NCI-H748 (cell line): Measurements from ENCODE around the gene C1orf52.

Source experiments
- DNase-seq: peaks from one replicate; lab custom pipeline; 2025; ENCODE audit not compliant: unreplicated experiment; lab: John Stamatoyannopoulos, UW

Gene C1orf52

DNA sequence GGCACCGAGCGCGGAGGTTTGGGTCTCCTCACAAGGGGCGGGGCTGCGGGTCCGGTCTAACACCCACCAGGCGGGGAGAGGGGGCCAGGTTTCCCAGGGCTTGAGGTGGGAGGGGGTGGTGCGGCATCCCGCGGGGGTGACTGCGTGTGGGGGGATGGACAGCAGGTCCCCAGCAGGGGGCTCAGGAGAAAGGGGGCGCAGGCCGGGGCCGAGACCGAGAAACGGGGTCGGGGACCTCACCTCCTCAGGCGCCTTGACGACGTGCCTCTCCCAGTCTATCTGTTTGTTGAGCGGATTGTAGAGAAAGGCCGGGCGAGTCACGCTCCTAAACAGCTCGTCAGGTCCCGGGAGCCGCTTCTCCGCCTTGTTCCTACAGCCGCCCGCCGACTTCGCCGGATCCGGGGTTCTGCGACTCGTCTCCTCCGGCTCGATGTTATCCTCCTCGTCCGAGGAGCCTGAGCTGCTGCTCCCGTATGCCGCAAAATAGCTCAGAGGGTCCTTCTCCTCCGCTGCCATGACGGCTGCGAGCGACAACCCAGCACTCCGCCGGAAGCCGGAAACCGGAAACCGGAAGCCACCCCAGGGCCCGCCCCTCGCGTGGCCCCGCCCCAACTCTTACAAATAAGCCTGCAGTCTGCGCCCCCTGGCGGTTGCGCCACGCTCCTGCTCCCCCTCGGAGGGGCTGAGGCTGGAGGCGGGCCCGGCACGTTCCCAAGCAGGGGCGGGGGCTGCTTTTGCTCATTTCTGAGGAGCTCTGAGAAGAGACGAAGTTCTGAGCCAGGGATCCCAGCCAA, at the start of gene C1orf52:
Gene C1orf52, minus strand, starts transcription at position 545 of the 794 bp plus-strand sequence. Its CDS starts 29 bp downstream, at position 516.
- DNase-seq: peak; percentile 92

- peak; percentile 30 for DNase-seq
Measured at GRCh38 chr1:85308833-85309350, 49.4 kb upstream of the C1orf52 start.

DNA sequence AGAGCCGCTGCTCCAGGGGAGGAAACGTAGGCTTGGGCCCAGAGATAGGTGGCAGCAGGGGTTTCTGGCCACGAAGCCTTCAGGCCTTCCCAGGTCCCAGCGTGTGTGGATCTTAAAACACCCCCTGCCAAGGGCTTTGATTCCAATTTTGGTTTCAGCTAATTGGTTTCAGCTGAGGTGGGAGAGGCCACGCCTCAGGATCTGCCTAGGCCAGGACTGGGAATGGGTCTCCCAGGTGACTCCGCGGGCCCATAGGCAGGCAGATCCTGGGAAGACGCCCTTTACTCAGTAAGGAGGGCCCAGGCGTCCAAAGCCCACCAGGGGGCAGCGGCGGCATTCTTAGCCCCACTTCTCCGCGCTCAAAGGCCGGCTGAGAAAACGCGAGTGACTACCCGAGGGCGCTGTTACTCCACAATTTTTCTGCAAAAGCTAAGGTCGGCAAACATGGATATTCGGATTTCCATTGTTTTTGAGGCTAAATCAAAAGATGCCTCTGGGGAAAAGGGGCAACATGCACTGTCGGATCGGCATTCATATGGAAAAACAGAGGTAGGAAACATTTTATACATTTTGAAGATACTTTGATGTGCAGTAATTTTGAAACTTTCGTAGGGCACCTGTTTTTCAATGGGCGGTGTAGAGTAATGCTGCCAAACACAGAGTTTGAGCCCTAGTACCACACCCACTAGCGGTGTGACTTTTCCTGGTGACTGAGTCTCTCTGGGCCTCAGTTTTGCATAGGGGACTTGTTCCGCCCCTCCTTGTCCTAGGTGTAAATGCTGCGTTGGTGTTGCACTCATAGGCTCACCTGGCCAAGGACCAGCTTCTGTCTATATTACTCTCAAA, 48.7 kb upstream of the C1orf52 start:
- DNase-seq: peak; percentile 85

DNA sequence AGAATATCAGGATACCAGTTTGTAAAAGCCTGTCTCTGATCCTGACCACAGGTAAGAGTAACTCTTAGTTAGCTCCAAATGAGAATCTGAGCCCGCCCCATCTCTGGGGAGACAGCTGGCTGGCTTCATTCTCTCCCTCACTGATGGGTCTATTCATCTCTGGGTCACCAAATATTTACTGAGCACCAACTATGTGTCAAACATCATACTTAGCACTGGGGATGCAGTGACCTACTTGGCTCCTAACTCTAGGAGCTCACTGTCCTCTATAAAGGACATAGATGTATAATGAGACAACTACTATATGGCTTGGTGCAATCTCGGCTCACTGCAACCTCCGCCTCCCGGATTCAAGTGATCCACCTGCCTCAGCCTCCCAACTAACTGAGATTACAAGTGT, 46.8 kb upstream of the C1orf52 start:
- DNase-seq: no peak

GRCh38 chr1:85303440-85304162, 44.1 kb upstream of the C1orf52 start:
- DNase-seq: no peak

DNA sequence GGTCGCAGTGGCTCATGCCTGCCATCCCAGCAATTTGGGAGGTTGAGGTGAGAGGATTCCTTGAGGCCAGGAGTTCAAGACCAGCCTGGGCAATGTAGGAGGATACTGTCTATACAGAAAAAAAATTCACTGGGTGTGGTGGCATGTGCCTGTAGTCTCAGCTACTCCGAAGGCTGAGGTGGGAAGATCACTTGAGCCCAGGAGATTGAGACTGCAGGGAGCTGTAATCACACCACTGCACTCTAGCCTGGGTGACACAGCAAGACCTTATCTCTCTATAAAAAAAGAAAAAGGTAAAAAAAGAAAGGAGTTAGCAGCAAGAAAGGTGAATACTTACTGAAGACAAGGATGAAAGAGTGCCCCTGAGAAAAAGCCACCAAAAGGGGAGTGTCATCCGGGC, 40.7 kb upstream of the C1orf52 start:
- no peak for DNase-seq

DNA sequence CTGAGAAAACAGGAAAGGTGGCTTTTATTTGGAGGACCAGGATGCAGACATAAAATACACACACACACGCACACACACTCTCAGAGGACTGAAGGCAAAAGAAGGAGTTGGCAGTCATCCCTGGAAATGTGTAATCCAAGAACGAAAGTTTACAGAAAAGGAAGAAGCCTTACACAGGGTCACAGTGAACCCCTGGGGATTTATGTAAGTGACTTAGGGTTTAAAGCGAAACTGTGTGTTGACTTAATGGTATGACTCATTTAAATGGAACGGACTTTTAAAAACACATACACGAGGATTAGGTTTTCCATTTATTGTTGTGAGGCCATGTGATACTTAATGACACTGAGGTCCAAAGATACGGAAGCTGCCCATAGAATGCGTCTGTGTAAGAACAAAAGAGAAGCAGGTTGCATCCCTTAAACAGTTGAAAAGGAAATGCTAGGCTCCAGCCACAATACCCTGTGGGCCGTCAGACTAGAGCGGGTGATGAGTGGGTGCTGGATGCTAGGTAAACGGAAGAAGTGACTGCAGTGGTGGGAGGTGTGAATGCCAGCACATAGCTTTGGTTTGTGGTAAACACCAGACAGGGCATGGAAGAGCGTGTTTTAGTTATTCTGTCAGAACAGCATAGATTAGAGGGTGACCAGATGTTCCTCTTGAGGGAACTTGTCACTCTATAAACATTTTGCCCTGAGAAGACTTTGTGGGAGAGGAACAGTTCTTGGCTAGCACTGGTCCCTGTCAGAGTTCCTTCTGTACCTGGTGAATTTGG, 38.6 kb upstream of the C1orf52 start:
- DNase-seq: peak; percentile 79

DNA sequence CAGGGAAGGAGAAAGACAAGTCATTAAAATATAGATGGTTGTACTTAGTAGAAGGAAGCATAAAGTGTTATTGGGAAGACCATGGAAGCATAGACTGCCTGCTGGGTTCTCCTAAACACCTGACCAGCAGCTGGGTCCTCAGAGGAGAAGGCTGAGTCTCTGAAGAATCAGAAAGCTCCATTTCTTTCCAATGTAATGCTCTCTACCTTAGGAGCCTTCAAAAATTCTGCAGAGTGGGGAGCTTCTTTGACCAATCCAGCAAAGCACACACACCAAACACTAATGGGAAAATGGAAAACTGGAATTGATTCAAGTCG, 38.0 kb upstream of the C1orf52 start:
- DNase-seq: no peak

- no peak for DNase-seq
Measured at GRCh38 chr1:85296980-85297379, 37.5 kb upstream of the C1orf52 start.

GRCh38 chr1:85295654-85296053, 36.2 kb upstream of the C1orf52 start:
- DNase-seq: no peak

DNA sequence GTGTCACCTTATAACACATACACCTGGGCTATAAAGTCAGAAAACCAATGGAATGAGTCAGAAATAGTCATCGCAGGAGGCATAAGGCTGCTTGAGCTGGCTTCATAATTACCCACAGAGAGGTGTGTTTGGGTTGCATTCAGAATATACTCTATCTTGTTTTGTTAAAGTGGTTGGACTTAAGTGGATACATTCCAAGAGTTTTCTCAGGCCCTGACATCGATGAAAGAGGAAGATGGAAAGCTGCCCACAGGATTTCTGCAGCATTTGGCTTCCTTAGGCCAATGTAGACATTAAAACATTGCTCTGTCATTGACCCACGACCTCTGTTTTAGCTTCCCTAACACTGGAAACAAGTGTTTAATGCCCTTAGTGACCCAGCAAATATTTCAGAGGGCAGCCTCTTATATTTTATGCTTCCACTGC, 35.6 kb upstream of the C1orf52 start:
- no peak for DNase-seq

DNA sequence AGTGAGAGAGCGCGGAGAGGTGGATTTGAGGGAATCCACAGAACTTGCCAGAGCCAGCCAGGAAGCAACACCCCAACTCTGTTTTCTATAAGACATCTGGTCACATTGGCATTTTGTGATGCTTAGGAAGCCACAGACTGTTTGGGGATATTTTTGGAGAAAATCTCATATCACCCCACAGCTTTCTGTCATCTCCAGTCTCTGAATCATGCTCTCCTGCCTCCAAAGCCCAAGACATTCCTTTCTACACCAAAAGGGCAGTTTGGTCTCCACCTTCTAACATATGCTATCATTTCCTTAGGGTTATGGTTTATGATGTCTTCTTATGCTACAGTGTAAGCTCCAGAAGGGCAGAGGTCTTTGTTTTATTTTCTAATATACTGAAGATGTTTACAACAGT, 31.4 kb upstream of the C1orf52 start:
- DNase-seq: no peak

GRCh38 chr1:85289848-85290335, 30.4 kb upstream of the C1orf52 start:
- no peak for DNase-seq

DNA sequence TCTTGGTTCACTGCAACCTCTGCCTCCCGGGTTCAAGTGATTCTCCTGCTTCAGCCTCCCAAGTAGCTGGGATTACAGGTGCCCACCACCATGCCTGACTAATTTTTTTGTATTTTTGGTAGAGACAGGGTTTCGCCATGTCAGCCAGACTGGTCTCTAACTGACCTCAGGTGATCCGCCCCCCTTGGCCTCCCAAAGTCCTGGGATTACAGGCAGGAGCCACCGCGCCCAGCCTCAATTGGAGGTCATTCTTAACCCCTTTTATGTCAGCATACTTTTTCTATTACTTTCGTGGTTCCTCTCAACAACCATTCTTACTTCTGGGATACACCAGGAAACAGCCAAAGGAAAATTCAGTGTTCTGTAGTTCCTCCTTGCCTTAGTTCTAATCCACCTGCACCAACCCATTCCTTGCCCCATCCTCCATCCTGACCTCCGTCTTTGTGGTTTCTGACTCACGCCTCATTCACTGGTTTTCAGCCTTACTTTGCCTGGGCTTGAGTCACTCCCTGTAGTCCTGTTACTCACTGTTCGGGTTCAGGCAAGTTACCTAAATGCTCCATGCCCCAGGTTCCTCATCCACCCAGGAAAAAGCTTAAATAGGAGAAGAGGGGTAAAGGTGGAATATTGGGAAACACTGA, 29.9 kb upstream of the C1orf52 start:
- DNase-seq: no peak

DNA sequence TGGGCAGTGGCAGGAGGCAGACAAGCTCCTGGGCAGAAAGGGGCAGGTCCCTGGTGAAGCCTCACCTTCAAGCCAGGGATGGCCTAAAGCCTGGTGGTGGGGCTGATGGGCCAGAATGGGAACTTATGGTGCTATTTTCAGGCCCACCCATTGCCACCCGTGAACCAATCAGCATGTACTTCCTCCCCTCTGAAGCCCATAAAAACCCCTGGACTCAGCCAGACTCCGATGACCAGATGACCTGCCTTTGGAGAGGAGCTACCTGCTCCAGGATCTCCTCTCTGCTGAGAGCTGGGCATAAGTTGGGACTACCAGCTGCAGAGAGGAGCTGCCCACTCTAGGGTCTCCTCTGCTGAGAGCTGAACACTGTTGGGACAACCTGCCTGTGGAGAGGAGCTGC, 24.7 kb upstream of the C1orf52 start:
- DNase-seq: no peak

DNA sequence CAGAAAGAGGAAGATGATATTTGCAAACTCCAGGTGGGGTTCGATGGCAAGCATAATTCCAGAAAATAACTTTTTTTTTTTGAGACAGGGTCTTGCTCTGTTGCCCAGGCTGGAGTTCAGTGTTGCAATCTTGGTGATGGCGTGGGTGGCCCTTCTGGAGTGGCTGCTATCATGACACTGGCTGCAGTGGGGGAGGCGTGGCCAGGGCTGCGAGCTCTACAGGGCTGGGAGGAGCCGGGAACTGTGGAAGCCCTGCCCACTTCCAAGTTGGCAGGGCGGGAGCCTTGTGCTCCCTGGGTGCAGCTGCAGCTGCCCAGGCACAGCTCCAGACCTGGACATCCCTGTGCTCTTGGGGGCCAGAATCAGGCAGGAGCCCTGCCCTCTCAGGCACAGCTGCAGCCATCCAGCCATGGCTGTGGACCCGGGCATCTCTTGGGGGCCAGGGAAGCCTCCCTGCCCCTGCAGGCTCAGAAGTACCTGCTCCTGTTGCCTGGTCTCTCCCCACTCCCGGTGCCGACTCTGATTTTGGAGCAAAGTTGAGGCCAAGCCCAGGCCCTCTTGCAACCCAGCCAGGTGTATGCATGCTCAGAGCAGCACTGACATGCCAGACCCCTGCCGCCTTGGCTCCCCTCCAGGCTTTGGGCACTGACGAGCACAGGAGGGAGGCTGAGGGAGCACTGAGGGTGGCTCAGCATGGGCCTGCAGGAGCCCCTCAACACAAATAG, 24.2 kb upstream of the C1orf52 start:
- peak; percentile 46 for DNase-seq

GRCh38 chr1:85282424-85282823, 23.0 kb upstream of the C1orf52 start:
- no peak for DNase-seq

- no peak for DNase-seq
Measured at GRCh38 chr1:85280636-85281035, 21.2 kb upstream of the C1orf52 start.

GRCh38 chr1:85279458-85280080, 20.1 kb upstream of the C1orf52 start:
- DNase-seq: peak; percentile 51
